GM10248 (cell line): ENCODE measurements around the gene SIRPA.
"Not testable (repeated sequence)": the region's sequence is repeated elsewhere in the genome, so short reads cannot be mapped to it uniquely, and the experiment has no call there.

ENCODE experiments used
- CTCF ChIA-PET: fragments of 300-600 bp; sonication (Branson Sonifier 250); formaldehyde crosslinking; extraction: SDS; loops from one replicate; lab custom pipeline; 2021; ENCODE audit warnings: antibody characterized with exemption; lab: Yijun Ruan, JAX
- POLR2A ChIA-PET: fragments of 350-650 bp; sonication (Branson Sonifier 250); formaldehyde crosslinking; extraction: SDS; loops from one replicate; lab custom pipeline; 2020; ENCODE audit warnings: antibody characterized with exemption; lab: Yijun Ruan, JAX
- DNase-seq: peaks from one replicate; pipeline ENCODE4 v3.0.0; 2012; ENCODE audit errors: extremely low spot score
- TF ChIP-seq, protein P1 (sequence below): IDR thresholded peaks from 2 replicates; pipeline ENCODE4 v1.5.1; 2012; ENCODE audit warnings: mild to moderate bottlenecking, low read depth; ENCODE audit errors: extremely low read depth, missing control alignments, control extremely low read depth

SIRPA gene

DNA sequence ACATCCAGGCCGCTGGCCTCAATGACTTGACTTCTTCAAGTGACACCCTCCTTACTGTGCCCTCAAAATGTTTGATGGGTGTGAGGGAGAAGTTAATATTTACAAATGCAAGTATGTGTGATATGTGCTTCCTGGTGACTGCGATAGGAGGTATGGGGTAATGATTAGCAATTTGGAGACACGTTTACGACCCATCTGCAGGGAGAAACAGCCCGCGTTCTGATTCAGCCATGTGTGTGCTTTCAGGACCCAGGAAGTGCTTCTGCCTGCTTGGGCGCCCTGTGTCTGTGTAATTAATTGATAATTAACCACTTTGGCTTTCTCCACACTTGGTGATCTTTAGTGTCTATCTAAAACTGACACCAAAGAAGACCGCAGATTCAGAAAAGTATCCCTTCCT lies 25.0 kb downstream of the SIRPA start:
- ChIA-PET POLR2A (no interaction called here), CTCF (no interaction called here)
- TF ChIP-seq, protein P1, sequence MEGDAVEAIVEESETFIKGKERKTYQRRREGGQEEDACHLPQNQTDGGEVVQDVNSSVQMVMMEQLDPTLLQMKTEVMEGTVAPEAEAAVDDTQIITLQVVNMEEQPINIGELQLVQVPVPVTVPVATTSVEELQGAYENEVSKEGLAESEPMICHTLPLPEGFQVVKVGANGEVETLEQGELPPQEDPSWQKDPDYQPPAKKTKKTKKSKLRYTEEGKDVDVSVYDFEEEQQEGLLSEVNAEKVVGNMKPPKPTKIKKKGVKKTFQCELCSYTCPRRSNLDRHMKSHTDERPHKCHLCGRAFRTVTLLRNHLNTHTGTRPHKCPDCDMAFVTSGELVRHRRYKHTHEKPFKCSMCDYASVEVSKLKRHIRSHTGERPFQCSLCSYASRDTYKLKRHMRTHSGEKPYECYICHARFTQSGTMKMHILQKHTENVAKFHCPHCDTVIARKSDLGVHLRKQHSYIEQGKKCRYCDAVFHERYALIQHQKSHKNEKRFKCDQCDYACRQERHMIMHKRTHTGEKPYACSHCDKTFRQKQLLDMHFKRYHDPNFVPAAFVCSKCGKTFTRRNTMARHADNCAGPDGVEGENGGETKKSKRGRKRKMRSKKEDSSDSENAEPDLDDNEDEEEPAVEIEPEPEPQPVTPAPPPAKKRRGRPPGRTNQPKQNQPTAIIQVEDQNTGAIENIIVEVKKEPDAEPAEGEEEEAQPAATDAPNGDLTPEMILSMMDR = no peak
- DNase-seq = no peak

DNA sequence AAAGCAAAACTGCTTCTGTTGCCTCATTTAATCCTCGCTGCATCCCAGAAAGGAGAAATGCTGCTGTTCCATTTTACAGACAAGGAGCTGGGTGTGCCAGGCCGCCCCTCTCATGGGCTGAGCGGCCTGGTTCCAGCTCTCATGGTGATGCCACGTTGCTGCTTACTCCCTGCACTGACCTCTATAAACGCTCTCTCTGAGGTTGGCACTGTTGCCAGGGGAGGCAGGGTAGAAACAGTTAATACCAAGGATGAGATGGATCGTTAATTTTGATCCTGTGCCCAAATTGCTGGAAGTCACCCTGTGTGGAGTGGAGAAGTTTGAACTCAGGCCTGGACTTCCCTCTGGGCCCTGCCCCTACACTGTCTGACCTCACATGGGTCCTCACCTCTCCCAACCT lies 25.6 kb downstream of the SIRPA start:
- CTCF ChIA-PET = no interaction called here
- TF ChIP-seq, protein P1 = no peak
- POLR2A ChIA-PET = no interaction called here
- DNase-seq = no peak

GRCh38 chr20:1921985-1922384 lies 26.8 kb downstream of the SIRPA start:
- DNase-seq, CTCF ChIA-PET, POLR2A ChIA-PET: not testable (repeated sequence)

DNA sequence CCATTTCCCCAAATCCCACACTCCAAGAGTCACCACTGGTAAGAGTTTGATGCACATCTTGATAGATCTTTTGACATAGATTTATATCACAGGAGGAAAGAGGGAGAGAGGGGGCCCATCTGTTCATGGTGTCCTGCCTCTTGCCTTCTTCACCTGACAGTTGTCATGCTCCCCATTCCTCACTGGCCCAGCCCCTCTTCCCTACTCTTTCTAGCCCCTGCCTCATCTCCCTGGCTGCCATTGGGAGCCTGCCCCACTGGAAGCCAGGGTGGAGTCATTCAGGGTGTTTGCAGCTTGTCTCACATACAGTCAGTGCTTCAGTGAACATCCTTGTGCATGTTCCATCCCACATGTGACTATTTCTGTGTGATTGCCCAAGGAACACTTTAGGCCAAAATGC lies 27.6 kb downstream of the SIRPA start:
- POLR2A ChIA-PET = no interaction called here
- TF ChIP-seq, protein P1 = no peak
- DNase-seq = no peak
- CTCF ChIA-PET = no interaction called here

- POLR2A ChIA-PET = no interaction called here
- no peak for DNase-seq
- TF ChIP-seq, protein P1 = no peak
- CTCF ChIA-PET = interaction anchor here (1.4 kb wide), 1 partner anchor 13 kb away, joined by 3 read pairs; no protein-coding TSS in a partner anchor
These were observed 30.0 kb downstream of the SIRPA start for GRCh38 chr20:1924910-1925861.

DNA sequence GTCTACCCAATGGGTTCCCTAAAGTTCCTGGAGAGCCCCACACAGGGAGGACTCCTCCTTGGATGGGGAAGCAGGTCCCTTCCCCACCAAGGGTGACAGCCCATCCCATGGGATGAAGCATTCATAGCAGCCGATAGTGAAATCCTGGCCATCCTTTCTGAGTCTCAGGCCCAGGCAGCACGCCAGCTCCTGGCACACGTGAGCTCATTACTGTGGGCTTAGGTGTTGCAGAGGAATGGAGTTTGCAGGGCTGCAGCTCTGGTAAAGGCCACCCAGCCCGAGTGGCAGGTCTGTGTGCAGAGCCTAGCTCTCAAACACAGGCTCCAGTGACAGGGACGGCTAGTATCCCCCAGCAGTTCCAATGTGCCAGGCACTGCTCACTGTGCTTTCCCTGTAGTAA lies 31.0 kb downstream of the SIRPA start:
- no peak for DNase-seq
- CTCF ChIA-PET = interaction anchor here (1.4 kb wide), 1 partner anchor 12 kb away, joined by 3 read pairs; no protein-coding TSS in a partner anchor
- POLR2A ChIA-PET = no interaction called here
- TF ChIP-seq, protein P1 = no peak

- CTCF ChIA-PET = no interaction called here
- POLR2A ChIA-PET = no interaction called here
- no peak for DNase-seq
These were observed 32.0 kb downstream of the SIRPA start for GRCh38 chr20:1927217-1927616.

More at GRCh38 chr20:1927217-1927616, 32.0 kb downstream of the SIRPA start:
- TF ChIP-seq, protein P1 = no peak
